ELF-1 (cell line): ENCODE measurements around the gene ROBO3.

Experiments
- DNase-seq: peaks from one replicate; pipeline ENCODE4 v3.0.0-alpha.2; 2016; ENCODE audit warnings: low read depth, low spot score

The ROBO3 gene

DNA sequence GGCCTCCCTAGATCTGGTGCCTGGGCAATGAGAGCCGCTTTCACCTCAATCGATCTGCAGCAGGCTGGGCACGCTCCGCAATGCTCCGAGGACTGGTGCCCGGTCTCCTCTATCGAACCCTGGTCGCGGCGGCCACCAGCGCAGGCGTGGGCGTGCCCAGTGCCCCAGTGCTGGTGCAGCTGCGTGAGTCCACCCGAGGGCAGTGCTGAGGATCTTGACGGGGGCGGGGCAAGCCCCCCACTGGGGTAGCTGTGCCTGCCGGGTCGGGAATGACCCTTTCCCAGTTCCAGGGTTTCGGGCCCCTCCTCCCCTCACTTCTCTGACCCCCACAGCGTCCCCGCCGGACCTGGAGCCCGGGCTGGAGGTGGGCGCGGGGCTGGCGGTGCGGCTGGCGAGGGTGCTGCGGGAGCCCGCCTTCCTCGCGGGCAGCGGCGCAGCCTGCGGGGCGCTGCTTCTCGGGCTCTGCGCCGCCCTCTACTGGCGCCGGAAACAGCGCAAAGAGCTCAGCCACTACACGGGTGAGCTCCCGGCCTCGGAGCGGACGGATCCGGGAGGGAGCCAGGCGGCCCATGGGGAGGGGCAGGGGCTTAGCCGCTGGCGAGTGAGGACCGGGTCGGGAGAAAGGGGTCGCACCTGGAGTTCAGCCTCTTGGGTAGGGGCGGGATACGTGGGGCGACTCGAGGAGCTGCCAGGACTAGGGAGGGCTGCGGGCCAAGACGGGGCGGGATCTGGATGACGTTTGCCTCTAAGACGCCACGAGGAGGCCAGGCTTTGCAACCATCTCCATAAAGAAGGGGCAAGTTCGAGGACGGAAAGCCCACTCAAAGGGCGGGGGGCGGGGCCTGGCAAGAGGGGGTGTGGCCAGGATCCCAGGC lies 10.9 kb downstream of the ROBO3 start:
- peak; percentile 93 for DNase-seq

DNA sequence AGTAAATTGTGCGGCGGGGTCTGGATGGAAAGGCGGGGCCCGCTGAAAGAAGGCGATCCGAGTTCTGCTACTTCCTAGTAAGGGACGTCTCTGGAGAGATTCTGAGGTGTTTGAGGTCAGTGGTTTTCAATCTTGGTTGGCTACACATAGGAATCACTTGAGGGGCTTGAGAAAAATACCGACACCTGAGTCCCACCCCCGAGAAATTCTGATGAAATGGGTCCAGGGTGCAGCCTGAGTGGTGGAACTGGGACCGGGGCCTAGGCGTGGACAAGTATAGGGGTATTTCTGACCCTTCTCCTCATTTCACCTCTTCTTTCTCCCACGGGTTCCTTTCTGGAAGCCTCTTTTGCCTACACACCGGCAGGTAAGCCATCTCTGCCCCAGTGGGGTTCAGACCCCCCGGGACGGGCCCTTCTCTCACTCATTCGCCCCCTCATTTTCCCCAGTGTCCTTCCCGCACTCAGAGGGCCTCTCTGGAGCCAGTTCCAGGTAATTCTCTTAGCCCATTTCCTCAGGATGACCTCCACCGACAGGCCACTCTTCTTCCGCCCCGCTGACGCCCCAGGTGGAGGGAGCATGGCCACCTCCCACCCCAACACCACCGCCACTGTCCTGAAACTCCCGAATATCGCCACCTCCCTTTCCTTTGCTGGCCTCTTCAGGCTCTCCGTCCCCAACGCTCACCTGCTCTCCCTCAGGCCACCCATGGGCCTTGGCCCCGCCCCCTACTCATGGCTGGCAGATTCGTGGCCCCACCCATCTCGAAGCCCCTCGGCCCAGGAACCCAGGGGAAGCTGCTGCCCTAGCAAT lies 11.8 kb downstream of the ROBO3 start:
- DNase-seq, result no peak

DNA sequence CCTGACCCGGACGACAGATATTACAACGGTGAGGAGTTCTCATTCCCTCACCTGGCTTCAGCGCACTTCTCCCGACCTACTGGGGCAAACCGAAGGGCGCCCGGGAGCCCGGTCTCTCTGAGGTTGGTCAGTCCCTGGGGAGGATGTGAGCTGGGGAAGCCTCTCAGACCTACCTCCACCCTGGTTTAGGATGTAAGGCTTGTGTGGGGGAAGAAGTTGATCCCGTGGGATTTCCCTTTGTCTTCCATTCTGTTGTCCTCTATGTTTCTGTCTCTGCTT lies 12.3 kb downstream of the ROBO3 start:
- no peak for DNase-seq

DNA sequence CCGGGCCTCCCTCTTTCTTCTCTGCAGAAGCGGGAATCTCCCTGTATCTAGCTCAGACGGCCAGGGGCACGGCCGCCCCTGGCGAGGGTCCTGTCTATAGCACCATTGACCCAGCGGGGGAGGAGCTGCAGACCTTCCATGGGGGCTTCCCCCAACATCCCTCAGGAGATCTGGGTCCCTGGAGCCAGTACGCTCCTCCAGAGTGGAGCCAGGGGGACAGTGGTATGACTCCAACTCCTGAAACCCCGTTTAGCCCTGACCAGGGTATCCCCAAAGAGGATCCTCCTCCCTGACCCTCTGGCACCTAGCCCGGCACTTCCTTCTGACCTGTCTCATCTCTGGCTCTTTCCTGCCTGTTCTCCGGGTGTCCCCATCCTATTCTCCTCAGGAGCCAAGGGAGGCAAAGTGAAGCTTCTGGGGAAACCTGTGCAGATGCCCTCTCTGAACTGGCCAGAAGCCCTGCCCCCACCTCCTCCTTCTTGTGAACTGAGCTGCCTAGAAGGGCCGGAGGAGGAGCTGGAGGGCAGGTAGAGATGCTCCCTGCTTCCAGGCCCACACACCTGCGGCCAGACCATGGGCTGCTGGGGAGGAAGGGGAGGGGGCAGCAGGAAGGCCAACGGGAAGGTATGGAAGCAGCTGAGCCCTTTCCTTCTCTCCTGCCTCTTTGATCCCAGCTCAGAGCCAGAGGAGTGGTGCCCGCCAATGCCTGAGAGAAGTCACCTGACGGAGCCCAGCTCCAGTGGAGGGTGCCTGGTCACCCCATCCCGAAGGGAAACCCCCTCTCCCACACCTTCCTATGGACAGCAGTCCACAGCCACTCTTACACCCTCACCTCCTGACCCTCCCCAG lies 12.9 kb downstream of the ROBO3 start:
- DNase-seq, result no peak

DNA sequence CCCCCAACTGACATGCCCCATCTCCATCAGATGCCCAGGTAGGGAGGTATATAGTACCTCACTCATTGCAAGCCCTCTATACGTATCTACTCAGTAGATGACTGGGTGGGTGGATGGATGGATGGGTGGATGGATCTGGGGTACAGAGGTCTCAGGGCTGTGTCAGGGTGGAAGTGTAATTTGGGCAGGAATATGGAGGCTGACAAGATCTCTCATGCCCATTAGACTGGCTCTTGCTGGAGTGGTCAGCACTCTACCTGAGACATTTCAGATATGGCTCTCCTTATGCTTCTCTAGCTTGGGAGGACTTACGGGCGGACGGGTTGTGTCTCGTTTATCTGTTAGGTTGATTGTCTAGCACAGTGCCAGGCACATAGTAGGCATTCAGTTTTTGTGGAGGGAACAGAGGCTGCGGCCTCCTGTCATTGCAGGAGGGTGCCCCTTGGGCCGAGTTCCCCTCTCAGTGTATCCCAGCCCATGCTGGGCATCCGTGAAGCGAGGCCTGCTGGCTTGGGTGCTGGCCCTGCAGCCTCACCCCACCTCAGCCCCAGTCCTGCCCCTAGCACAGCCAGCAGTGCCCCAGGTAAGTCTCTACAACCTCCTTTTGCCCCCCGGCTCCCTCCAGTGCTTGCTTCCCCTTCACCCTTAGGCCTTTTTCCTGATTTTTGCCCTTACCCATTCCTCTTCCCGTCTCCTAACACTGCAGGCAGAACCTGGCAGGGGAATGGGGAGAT lies 13.7 kb downstream of the ROBO3 start:
- DNase-seq, result no peak

DNA sequence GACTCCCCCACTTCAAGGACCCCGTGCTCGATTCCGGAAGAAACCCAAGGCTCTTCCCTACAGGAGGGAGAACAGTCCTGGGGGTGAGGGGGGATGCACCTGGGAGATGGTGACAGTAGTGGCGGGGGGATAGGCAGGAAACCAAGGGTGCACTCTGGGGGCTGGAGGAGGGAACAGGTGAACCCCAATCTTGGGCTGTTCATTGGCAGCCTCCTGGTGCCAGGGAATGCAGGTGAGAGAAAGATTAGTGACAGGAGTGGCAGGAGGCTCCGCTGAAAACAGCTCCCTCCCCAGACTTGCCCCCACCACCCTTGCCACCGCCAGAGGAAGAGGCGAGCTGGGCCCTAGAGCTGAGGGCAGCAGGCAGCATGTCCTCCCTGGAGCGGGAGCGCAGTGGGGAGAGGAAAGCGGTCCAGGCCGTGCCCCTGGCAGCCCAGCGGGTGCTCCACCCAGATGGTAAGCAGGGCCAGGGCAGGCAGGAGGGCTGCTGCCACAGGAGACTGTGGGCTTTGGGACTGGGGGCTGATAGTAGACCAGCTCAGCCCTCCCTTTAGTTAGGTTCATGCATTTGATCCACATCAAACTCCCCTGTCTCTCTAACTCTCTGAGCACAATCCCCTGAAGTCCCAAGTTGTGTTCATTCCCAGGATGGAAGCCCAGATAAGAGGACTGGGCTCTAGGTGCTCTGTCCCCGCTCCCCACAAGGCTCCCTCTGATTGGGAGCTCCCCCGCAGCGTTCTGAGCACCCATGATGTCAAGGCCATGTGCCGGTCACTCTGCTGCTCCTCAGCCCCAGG lies 14.5 kb downstream of the ROBO3 start:
- no peak for DNase-seq

DNA sequence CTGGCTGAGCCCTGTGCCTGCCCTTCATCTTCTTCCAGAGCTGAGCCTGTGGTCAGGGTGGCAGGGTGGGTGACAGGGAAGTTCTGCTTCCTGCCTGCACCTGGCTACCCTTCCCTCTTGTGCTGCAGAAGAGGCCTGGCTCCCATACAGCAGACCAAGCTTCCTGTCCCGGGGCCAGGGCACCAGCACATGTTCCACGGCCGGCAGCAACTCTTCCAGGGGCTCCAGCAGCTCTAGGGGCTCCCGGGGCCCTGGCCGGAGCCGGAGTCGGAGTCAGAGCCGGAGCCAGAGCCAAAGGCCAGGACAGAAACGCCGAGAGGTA lies 15.0 kb downstream of the ROBO3 start:
- DNase-seq, result no peak

DNA sequence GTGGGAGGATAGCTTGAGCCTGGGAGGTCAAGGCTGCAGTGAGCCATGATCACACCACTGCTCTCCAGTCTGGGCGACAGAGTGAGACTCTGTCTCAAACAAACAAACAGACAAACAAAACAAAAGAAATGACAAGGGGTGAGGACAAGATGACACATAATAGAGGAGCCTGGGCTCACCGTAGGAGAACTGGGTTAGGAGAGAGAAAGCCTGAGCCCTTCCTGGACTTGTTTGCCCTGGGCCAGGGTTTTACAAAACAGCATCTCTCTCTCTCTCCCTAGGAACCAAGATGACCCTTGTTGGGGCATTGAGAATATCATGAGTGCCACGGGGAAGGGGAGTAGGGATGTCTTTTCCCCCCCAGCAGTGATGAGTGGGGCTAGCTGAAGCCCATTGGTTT lies 15.7 kb downstream of the ROBO3 start:
- DNase-seq, result no peak

DNA sequence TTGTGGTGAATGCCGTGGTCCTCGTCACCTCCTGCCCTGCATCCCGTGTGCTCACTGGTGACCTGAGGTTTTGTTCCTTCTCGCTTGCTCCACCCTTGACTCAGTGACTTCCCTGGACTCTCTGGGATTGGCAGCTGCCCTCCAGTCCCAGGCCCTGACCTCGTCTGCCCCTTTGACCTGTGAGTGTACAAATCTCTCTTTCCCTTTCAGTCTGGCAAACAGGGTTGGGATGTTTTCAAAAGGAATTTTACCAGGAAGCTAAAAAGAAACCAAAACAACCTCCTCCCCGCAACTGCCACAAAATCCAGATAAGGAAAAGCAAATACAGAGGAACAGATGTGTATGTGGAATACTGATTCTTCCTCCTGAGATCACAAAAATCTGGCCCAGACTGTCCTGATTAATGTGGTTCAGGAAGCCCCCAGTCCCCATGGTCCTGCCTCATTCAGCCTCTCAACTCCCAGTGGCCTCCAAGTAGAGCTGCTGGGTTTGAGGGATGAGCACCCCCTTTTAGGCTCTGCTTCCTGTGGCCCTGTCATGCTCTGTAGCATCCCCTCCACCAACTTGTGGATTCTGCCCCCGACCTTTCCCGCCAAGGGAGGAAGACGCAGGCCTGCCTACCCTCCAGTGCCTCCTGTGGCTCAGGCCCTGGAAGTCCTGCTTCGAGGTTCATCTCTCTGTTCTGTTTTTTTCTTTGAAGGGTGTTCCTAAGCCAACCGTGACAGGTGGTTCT lies 17.3 kb downstream of the ROBO3 start:
- DNase-seq, result no peak

DNA sequence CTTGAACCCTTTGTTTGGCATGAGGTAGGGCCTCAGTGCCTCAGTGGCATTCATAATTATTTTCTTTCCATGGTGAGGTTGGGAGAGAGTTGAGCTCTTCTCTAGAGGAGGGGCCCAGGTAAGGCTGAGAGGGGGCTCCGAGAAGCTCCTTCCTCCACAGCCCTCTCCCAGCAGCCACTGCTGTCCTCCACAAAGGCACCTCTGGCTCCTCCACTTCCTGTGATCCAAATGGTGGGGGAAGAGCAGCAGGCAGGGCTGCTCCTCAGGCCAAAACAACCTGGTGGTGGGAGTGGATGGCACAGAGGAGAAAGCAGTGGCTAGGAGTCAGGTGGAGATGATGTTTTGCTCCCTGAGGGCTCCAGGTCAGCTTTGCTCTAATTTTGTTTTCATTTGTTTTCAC lies 19.1 kb downstream of the ROBO3 start:
- DNase-seq, result no peak

DNA sequence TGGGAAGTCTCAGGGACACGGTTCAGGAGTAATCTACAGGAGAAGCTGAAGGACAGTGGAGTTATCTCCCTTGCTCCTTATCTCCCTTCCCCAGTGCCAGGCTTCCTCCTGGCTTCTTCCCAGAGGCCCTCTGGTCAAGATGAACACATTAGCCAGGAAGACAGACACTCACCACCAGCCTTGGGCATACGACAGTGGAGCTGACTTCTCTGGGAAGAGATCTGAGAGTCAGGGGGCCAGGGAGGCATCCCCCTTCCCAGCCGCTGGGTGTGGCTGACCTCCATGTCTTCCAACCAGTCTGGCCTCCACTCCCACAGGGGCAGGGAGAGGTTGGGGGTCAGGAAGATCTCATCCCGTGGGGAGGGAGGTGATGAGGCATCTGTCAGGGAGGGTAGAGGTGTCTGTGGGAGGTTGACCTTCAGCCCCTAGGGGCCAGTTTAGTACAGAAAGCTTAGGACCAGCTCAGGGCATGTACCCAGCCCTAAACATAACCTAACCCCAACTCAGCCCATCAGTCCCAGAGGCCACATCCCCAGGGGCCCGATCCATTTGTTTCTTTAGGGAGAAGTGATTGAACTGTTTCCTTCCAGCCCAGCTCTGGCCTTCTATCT lies 19.7 kb downstream of the ROBO3 start:
- no peak for DNase-seq

DNA sequence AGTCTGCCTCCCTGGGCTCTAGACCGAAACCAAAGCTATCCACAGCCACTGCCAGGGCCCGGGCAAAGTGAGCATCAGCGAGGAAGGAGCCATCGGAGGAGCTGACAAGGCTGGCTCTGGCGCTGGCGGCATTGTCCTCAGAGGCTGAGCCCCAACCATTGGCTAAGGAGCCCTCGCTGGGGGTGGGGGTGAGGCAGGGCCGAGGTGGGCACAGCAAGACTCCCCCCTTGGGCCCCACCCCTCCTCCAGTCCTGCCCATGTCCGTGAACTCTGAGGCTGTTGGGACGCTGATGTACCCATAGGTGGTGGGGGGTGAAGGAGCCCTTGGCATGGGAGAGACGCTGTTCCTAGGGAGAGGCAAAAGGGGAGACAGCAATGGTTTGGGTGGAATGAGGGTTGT lies 21.2 kb downstream of the ROBO3 start:
- DNase-seq, result no peak

DNA sequence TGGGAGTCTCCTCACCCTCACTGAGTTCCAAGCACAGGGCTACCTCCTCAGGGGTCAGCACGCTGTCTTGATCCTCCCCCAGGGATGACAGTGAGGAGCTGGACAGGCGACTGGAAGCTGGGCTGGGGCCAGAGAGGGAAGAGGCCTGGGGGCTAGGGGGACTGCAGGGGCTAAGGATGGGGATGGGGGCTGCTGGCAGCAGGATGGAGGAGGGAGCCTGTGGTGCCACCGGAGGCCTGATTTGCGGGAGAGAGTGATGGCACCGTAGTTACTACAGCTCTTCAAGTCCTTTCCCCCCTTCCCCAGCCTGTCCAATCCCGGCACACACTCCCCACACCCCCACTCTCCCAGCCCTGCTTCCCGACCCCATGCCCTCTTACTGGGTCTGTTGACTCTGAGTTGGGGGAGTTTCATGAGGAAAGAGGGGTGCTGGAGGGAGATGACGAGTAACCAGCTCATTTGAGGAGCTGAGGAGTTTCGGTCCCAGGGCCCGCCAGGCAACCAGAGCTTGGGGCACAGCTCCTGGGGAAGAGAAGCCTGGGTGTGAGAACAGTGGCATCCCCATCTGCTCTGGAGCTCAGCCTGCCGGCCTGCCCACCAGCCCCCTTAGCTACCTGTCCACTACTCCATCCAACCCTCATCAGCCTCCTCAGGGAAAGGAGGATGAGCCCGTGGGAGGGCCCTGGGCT lies 21.9 kb downstream of the ROBO3 start:
- no peak for DNase-seq

DNA sequence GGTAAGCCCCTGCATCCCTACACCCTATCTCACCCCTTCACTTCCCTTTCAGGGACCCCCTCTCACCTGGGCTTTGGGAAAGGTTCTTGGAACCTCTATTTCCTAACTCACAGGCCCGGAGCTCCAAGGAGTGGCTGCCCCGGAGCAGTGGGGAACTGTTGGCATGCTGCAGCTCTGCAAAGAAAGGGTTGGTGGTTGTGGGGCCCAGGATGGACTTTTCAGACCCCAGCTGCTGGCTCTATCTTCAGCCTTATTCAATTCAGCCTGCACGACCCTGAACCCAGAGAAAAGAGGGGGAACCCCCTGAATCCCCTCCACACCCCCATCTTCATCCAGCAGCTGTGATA lies 22.4 kb downstream of the ROBO3 start:
- no peak for DNase-seq

DNA sequence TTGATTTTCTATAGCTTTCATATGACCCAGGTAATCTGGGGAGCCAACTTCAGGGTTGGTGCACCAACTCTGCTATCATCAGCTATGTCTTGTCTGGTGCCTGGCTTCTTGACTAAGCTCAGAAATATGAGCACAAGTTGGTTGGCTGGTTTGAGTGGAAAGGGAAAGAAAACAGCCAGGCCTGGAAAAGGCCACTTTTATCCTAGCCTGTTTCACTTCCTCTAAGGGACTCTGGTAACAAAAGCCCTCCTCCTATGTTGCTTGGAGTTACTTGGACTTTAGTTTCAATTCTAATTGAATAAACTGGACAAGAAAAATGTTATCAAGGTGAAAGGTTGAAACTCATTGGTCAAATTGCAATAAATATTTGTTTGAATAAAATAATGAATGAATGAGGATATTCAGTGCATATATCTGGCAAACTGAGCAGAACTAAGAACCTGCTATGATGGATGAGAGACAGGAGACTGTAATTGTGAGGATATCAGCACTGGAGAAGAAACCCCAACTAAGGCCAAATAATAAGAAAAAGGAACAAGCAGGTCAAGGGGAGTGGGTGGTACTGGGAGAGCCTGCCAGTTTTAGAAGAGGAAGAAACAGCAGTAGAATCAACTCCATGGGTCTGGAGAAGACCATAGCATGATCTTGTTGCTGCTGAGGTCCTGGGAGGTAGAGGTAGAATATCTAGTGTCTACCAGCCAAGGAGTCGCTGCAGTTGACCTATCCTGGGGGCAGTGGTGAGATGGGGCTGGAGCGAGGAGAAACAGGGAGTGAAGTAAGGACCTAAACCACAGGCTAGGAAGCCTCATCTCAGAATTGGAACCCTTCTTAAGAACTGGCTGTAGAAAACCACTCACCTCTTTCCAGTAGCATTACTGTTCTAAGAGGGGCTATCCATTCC lies 24.2 kb downstream of the ROBO3 start:
- no peak for DNase-seq

DNA sequence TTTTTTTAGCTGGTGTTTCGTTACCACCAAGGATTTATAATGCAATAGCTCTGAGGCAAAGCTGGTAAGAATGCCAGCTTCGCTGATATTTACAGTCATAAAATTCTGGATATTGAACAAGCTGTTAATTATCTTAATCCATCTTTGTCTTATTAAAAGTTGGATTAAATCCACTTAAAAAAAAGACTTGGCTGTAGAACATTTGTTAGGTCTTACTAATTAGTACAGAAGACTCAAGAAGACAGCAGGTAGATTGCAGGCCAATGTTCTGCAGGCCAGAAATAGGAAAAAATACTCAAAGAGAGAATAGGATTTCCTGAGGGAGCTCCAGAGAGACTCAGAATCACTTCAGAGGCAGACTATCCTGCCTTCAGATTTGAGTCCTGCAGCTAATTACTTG lies 24.9 kb downstream of the ROBO3 start:
- DNase-seq, result no peak

DNA sequence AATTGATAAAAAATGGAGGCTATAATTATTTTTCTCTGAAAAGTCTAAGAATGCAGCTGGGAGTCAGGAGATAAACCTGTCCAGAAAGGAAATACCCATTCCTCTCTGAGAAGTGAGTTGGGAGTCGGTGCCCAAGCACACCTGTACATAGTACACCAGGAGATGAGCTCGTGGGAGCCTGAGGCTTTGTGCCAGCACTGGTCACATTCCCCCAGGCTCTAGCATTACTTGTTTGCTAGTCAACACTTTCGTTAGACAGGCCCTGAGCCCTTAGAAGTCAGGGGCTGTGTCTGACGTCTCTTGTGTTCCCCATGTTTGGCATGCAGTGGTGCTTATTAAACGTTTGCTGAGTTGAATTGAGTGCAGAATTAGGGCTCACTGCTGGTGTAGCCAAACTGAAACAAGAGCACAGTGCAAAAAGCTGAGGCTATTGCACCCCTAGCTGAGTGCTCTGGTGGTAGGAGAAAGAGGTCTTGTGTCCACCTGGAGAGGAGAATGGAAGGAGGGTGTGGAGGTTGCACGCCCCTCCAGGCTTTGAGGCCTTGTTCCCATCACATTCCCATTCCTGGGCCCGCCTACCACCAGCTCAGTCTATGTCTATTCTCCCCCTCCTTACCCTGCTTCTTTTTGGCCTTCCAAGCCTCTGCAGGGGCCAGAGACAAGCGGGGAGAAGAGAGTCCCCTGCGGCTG lies 25.6 kb downstream of the ROBO3 start:
- no peak for DNase-seq
